ENCODE data around the gene ZNF76.
"Not testable (repeated sequence)": the region's sequence is repeated elsewhere in the genome, so short reads cannot be mapped to it uniquely, and the experiment has no call there.

Gene ZNF76

DNA sequence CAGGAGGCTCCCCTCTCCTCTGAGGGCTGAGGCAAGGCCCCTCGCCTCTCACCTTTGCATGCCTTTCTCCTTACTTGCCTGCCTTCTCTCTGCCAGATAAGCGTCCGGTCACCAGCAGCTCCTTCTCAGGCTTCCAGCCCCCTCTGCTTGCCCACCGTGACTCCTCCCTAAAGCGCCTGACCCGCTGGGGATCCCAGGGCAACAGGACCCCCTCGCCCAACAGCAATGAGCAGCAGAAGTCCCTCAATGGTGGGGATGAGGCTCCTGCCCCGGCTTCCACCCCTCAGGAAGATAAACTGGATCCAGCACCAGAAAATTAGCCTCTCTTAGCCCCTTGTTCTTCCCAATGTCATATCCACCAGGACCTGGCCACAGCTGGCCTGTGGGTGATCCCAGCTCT lies 61.6 kb downstream of the ZNF76 start:
- TF ChIP-seq, protein P1, sequence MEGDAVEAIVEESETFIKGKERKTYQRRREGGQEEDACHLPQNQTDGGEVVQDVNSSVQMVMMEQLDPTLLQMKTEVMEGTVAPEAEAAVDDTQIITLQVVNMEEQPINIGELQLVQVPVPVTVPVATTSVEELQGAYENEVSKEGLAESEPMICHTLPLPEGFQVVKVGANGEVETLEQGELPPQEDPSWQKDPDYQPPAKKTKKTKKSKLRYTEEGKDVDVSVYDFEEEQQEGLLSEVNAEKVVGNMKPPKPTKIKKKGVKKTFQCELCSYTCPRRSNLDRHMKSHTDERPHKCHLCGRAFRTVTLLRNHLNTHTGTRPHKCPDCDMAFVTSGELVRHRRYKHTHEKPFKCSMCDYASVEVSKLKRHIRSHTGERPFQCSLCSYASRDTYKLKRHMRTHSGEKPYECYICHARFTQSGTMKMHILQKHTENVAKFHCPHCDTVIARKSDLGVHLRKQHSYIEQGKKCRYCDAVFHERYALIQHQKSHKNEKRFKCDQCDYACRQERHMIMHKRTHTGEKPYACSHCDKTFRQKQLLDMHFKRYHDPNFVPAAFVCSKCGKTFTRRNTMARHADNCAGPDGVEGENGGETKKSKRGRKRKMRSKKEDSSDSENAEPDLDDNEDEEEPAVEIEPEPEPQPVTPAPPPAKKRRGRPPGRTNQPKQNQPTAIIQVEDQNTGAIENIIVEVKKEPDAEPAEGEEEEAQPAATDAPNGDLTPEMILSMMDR (IDR thresholded peaks at IDR 0.05; ENCODE audit: insufficient read depth, low read depth, low read length, missing control alignments), result no peak
- H3K4me3 ChIP-seq (ENCODE audit: low read length), result no peak overlapping the region
- DNase-seq (ENCODE audit: low read depth), result no peak

DNA sequence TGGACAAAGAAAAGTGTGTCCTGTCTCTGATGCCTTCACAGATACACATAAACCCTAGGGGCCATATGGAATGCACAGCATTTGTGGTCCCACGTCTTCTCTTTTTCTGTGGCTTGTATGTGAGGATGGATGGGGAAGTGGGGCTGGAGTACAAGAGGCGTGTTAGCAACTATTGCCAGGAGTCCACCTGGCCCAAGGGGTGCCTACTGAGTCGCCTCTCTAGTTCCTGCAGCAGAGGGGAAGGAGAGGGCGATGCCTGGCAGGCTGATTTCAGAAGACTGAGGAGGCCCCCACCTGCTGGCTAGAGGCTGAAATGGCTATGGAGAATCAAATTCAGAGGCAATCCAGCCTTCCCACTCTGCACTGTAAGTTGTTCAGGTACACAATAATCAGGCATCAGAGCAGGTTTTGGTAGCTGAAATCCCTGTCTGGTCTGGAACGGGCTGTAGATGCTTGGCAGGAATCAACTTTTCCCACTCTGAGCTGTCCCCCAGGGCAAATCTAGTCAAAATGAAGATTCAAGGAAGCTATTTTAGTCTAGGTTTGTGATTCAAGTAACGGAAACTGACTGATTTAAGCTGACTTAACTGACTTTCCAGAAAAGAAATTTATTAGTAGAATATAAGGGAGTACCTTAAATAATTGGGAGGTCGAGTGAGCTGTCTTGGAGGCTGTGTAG lies 68.0 kb downstream of the ZNF76 start:
- peak; percentile 68 for DNase-seq (ENCODE audit: low read depth)

DNA sequence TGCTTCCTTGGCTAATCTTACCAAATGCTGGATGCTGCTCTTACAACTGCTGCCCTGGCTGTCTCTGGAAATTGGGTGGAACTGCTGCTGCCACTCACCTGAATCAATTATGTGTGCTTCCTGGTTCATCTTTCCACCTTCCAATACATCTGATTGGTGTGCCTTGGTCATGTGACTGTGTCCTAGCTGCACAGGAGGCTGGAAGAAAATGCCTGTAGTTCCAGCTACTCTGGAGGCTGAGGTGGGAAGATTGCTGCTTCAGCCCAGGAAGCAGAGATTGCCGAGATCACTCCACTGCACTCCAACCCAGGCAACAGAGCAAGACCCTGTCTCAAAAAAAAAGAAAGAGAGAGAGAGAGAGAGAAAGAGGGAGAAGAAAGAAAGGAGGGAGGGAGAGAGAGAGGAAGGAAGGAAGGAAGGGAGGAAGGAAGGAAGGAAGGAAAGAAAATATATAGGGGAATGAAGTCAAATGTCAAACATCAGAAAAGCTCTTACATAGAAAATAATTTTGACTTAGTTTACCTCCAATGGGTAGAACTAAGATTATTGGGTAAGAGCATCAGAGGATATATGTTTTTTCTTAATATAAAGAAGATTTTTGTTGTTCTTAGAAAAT lies 68.7 kb downstream of the ZNF76 start:
- TF ChIP-seq, protein P1 (IDR thresholded peaks at IDR 0.05; ENCODE audit: insufficient read depth, low read depth, low read length, missing control alignments), result no peak
- no peak for DNase-seq (ENCODE audit: low read depth)
- H3K4me3 ChIP-seq (ENCODE audit: low read length), result no peak overlapping the region

More for the DNA sequence above, 68.0 kb downstream of the ZNF76 start:
- no peak overlapping the region for H3K4me3 ChIP-seq (ENCODE audit: low read length)
- TF ChIP-seq, protein P1 (IDR thresholded peaks at IDR 0.05; ENCODE audit: insufficient read depth, low read depth, low read length, missing control alignments), result peak; percentile 72

DNA sequence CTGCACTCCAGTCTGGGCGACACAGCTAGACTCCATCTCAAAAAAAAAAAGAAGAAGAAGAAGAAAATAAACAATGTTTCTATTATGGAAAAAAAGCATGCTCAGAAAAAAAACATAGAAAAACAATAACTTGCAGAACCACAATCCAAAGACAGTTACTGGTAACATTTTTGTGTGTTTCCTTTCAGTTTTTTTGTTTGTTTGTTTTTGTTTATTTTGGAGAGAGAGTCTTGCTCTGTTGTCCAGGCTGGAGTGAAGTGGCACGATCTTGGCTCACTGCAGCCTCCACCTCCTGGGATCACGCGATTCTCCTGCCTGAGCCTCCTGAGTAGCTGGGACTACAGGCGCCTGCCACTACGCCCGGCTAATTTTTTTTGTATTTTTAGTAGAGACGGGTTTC lies 69.4 kb downstream of the ZNF76 start:
- not testable (repeated sequence) for H3K4me3 ChIP-seq (ENCODE audit: low read length); DNase-seq (ENCODE audit: low read depth)

DNA sequence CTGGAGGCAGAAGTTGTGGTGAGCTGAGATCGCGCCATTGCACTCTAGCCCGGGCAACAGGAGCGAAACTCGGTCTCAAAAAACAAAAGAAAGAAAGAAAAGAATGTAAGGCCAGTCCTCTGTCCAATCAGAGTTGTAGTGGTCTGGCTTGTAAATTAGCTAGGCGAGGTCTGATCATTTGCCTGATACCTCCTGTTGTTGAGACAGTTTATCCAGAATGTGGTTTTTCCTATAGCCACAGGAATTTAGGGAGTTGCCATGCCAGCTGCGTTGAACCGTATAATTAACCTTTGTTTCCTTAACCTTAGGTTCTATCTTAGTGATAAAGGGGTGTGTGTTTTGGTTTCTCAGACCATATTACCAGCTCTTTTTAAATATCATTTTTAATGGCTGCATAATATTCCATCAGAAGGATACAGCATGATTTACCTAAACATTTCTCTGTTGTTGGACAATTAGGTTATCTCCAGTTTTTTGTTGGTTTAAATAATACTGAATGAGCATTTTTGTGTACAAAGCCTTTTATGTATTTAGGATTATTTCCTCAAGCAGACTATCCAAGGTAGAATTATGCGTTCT lies 71.1 kb downstream of the ZNF76 start:
- TF ChIP-seq, protein P1 (IDR thresholded peaks at IDR 0.05; ENCODE audit: insufficient read depth, low read depth, low read length, missing control alignments), result no peak
- H3K4me3 ChIP-seq (ENCODE audit: low read length), result no peak overlapping the region
- DNase-seq (ENCODE audit: low read depth), result no peak

DNA sequence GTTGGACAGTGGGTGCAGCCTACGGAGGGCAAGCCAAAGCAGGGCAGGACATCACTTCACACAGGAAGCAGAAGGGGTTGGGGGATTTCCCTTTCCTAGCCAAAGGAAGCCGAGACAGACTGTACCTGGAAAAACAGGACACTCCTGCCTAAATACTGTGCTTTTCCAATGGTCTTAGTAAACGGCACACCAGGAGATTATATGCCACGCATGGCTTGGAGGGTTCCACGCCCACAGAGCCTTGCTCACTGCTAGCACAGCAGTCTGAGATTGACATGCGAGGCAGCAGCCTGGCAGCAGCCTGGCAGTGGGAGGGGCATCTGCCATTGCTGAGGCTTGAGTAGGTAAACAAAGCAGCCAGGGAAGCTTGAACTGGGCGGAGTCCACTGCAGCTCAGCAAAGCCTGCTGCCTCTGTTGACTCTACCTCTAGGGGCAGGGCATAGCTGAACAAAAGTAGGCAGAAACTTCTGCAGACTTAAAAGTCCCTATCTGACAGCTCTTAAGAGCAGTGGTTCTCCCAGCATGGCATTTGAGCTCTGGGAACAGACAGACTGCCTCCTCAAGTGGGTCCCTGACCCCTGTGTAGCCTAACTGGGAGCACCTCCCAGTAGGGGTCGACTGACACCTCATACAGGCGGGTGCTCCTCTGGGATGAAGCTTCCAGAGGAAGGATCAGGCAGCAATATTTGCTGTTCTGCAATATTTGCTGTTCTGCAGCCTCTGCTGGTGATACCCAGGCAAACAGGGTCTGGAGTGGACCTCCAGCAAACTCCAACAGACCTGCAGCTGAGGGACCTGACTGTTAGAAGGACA lies 72.7 kb downstream of the ZNF76 start:
- not testable (repeated sequence) for H3K4me3 ChIP-seq (ENCODE audit: low read length)
- TF ChIP-seq, protein P1 (IDR thresholded peaks at IDR 0.05; ENCODE audit: insufficient read depth, low read depth, low read length, missing control alignments), result peak; percentile 20
- peak; percentile 79 for DNase-seq (ENCODE audit: low read depth)

DNA sequence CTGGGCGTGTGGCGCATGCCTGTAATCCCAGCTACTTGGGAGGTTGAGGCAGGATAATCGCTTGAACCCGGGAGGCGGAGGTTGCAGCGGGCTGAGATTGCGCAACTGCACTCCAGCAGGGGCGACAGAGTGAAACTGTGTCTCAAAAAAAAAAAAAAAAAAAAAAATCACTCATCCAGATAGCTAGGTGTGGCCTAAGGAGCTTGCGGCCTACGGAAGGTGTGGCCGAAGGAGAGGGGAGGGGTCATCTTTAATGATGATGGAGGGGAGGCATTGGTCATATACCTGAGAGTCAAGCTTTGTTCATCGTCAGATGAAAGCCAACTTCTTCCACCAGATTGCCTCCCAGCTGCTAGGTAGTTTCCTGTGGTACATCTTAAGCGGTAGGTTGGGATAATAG lies 82.0 kb downstream of the ZNF76 start:
- no peak overlapping the region for H3K4me3 ChIP-seq (ENCODE audit: low read length)
- peak; percentile 32 for DNase-seq (ENCODE audit: low read depth)
- TF ChIP-seq, protein P1 (IDR thresholded peaks at IDR 0.05; ENCODE audit: insufficient read depth, low read depth, low read length, missing control alignments), result no peak
